OCI-LY1 (cell line): Measurements from ENCODE around the gene NEUROD1.

ENCODE experiments used
- H2AFZ ChIP-seq: fragments of 200-600 bp; sonication (generic), shearing (Covaris generic); 2 replicates; pipeline ENCODE4 v1.6.0; 2014; ENCODE audit warnings: antibody characterized with exemption, mild to moderate bottlenecking, low read length
- H3F3A ChIP-seq: fragments of 200-600 bp; sonication (generic), shearing (Covaris generic); 2 replicates; pipeline ENCODE4 v1.6.0; 2014; ENCODE audit warnings: mild to moderate bottlenecking, antibody characterized with exemption, low read length, moderate library complexity; ENCODE audit not compliant: insufficient read depth
- H3K27ac ChIP-seq: fragments of 200-600 bp; sonication (generic); 2 replicates; pipeline ENCODE4 v1.5.1; 2014; ENCODE audit warnings: low read length, mixed run types, mild to moderate bottlenecking, low read depth; ENCODE audit not compliant: poor library complexity, severe bottlenecking
- H3K27me3 ChIP-seq: fragments of 200-600 bp; sonication (generic); 2 replicates; pipeline ENCODE4 v1.6.0; 2014; ENCODE audit warnings: antibody characterized with exemption, mild to moderate bottlenecking, low read length, moderate library complexity; ENCODE audit not compliant: insufficient read depth
- H3K36me3 ChIP-seq: fragments of 200-600 bp; sonication (generic); 2 replicates; pipeline ENCODE4 v1.6.1; 2014; ENCODE audit warnings: mild to moderate bottlenecking, antibody characterized with exemption, low read length, moderate library complexity, mixed read lengths; ENCODE audit not compliant: insufficient read depth
- H3K4me1 ChIP-seq: fragments of 200-600 bp; sonication (generic); 2 replicates; pipeline ENCODE4 v1.5.1; 2014; ENCODE audit warnings: mild to moderate bottlenecking, low read length, moderate library complexity; ENCODE audit not compliant: insufficient read depth, severe bottlenecking
- H3K4me2 ChIP-seq: fragments of 200-600 bp; sonication (generic), shearing (Covaris generic); 2 replicates; pipeline ENCODE4 v1.6.1; 2014; ENCODE audit warnings: low read length
- H3K4me3 ChIP-seq: fragments of 200-600 bp; sonication (generic); 2 replicates; pipeline ENCODE4 v1.5.1; 2014; ENCODE audit warnings: low read length, low read depth, mild to moderate bottlenecking, mixed read lengths; ENCODE audit not compliant: poor library complexity, severe bottlenecking
- H3K79me2 ChIP-seq: fragments of 200-600 bp; shearing (Covaris generic); 2 replicates; pipeline ENCODE4 v1.6.1; 2016; ENCODE audit warnings: mixed run types, low read length, mixed read lengths; ENCODE audit not compliant: insufficient read depth
- H3K9ac ChIP-seq: fragments of 200-600 bp; sonication (generic), shearing (Covaris generic); 2 replicates; pipeline ENCODE4 v1.6.1; 2014; ENCODE audit warnings: mild to moderate bottlenecking, low read length, mixed read lengths
- H3K9me2 ChIP-seq: fragments of 200-600 bp; sonication (generic), shearing (Covaris generic); 2 replicates; pipeline ENCODE4 v1.6.1; 2014; ENCODE audit warnings: low read depth, mild to moderate bottlenecking, low read length, mixed read lengths
- H3K9me3 ChIP-seq: fragments of 200-600 bp; shearing (Covaris generic); 2 replicates; pipeline ENCODE4 v1.6.1; 2014; ENCODE audit warnings: low read length, mixed read lengths
- H4K20me1 ChIP-seq: fragments of 200-600 bp; sonication (generic), shearing (Covaris generic); 2 replicates; pipeline ENCODE4 v1.6.0; 2016; ENCODE audit warnings: mild to moderate bottlenecking, low read length; ENCODE audit not compliant: insufficient read depth
- CTCF ChIP-seq: fragments of 200-600 bp; sonication (generic), shearing (Covaris generic); IDR thresholded peaks from 2 replicates; pipeline ENCODE4 v1.5.1; 2017; ENCODE audit warnings: mild to moderate bottlenecking, antibody characterized with exemption, low read length, moderate library complexity, mixed read lengths
- EZH2 ChIP-seq: fragments of 200-600 bp; sonication (generic), shearing (Covaris generic); IDR thresholded peaks from 2 replicates; pipeline ENCODE4 v1.8.0; 2017; ENCODE audit warnings: borderline replicate concordance, mixed run types, mild to moderate bottlenecking, antibody characterized with exemption, low read length, moderate library complexity, mixed read lengths

The NEUROD1 gene

GRCh38 chr2:181694271-181694670 is 14.0 kb upstream of the NEUROD1 start:
- H3K9me3 ChIP-seq = no peaks in the 10 kb centered on the region
- no peak overlapping the region for H2AFZ ChIP-seq
- no peaks in the 10 kb centered on the region for H3K36me3 ChIP-seq
- H4K20me1 ChIP-seq = no peaks in the 10 kb centered on the region
- no peaks in the 10 kb centered on the region for H3K9me2 ChIP-seq
- no peak overlapping the region for H3K9ac ChIP-seq
- no peaks in the 10 kb centered on the region for H3K4me1 ChIP-seq
- no peak overlapping the region for H3K27ac ChIP-seq
- no peak overlapping the region for H3K4me3 ChIP-seq
- H3F3A ChIP-seq = no peaks in the 10 kb centered on the region
- H3K79me2 ChIP-seq = no peaks in the 10 kb centered on the region
- H3K27me3 ChIP-seq = no peaks in the 10 kb centered on the region
- no peak for TF ChIP-seq CTCF
- TF ChIP-seq EZH2 = no peak
- no peak overlapping the region for H3K4me2 ChIP-seq

GRCh38 chr2:181690860-181691259 is 10.5 kb upstream of the NEUROD1 start:
- Histone ChIP-seq H3F3A (no peaks in the 10 kb centered on the region), H2AFZ (no peak overlapping the region), H3K4me2 (no peak overlapping the region), H3K9me3 (no peaks in the 10 kb centered on the region), H3K9ac (no peak overlapping the region), H3K4me1 (peaks cover 9% of the 10 kb centered on the region), H3K27ac (no peak overlapping the region), H3K9me2 (no peaks in the 10 kb centered on the region), H3K79me2 (no peaks in the 10 kb centered on the region), H3K27me3 (no peaks in the 10 kb centered on the region), H3K4me3 (no peak overlapping the region), H3K36me3 (no peaks in the 10 kb centered on the region), H4K20me1 (no peaks in the 10 kb centered on the region)
- TF ChIP-seq CTCF (no peak), EZH2 (no peak)

GRCh38 chr2:181686576-181687185 is 6.4 kb upstream of the NEUROD1 start:
- no peaks in the 10 kb centered on the region for H3K36me3 ChIP-seq
- H3F3A ChIP-seq = no peaks in the 10 kb centered on the region
- H3K4me3 ChIP-seq = no peak overlapping the region
- no peaks in the 10 kb centered on the region for H4K20me1 ChIP-seq
- H3K79me2 ChIP-seq = no peaks in the 10 kb centered on the region
- TF ChIP-seq CTCF = no peak
- TF ChIP-seq EZH2 = no peak
- H3K4me2 ChIP-seq = no peak overlapping the region
- no peaks in the 10 kb centered on the region for H3K9me2 ChIP-seq
- H3K9me3 ChIP-seq = no peaks in the 10 kb centered on the region
- H3K27ac ChIP-seq = no peak overlapping the region
- peaks cover 9% of the 10 kb centered on the region for H3K4me1 ChIP-seq
- H3K9ac ChIP-seq = no peak overlapping the region
- no peaks in the 10 kb centered on the region for H3K27me3 ChIP-seq
- no peak overlapping the region for H2AFZ ChIP-seq
